A549 (cell line): Measurements from ENCODE around the gene ENTHD1.

Experiments
- CBX8 ChIP-seq: fragments of 200-600 bp; sonication (generic); IDR thresholded peaks from 2 replicates; pipeline ENCODE4 v1.6.1; 2016
- CTCF ChIP-seq: fragments of >200 bp; sonication (Bioruptor Twin); formaldehyde crosslinking; IDR thresholded peaks from 3 replicates; pipeline ENCODE4 v1.5.1; 2016
- EP300 ChIP-seq, 2 experiments: fragments of >200 bp; sonication (Bioruptor Twin); formaldehyde crosslinking; IDR thresholded peaks; 2 replicates in 1 of 2; 3 replicates in 1 of 2; pipeline ENCODE4 v1.6.1; 2016 to 2017
- GATA3 ChIP-seq: IDR thresholded peaks from 2 replicates; pipeline ENCODE4 v1.6.1; 2012; ENCODE audit warnings: borderline replicate concordance
- HOXA7 ChIP-seq: fragments of 250-450 bp; sonication (Bioruptor Pico); IDR thresholded peaks from 2 replicates; pipeline ENCODE4 v1.5.0; 2020; ENCODE audit warnings: mild to moderate bottlenecking, moderate library complexity
- KDM1A ChIP-seq: fragments of 200-600 bp; sonication (generic); IDR thresholded peaks from 2 replicates; pipeline ENCODE4 v1.6.1; 2016; ENCODE audit warnings: low read depth, mild to moderate bottlenecking
- MYC ChIP-seq: IDR thresholded peaks from 2 replicates; pipeline ENCODE4 v1.6.1; 2012; ENCODE audit warnings: mild to moderate bottlenecking, inconsistent platforms, low read length, improper control_type of control experiment, borderline replicate concordance
- POLR2A ChIP-seq: IDR thresholded peaks from 2 replicates; pipeline ENCODE4 v1.6.1; 2012; ENCODE audit warnings: mild to moderate bottlenecking, low read length
- REST ChIP-seq: fragments of 200-600 bp; sonication (generic); IDR thresholded peaks from 2 replicates; pipeline ENCODE4 v1.6.1; 2016; ENCODE audit warnings: antibody characterized with exemption, mild to moderate bottlenecking, moderate library complexity
- RFX5 ChIP-seq: fragments of 450-650 bp; IDR thresholded peaks from 2 replicates; pipeline ENCODE4 v1.7.1; 2014; ENCODE audit warnings: antibody characterized with exemption, mild to moderate bottlenecking, moderate library complexity
- SMC3 ChIP-seq: fragments of >200 bp; sonication (Bioruptor Twin); formaldehyde crosslinking; IDR thresholded peaks from 3 replicates; pipeline ENCODE4 v1.6.1; 2018; ENCODE audit warnings: inconsistent platforms
- USF2 ChIP-seq: fragments of 450-650 bp; IDR thresholded peaks from 2 replicates; pipeline ENCODE4 v1.6.1; 2014; ENCODE audit warnings: antibody characterized with exemption
- ZFP36 ChIP-seq: fragments of 450-650 bp; IDR thresholded peaks from 2 replicates; pipeline ENCODE4 v1.6.1; 2014; ENCODE audit warnings: borderline replicate concordance; ENCODE audit not compliant: partially characterized antibody

- TF ChIP-seq GATA3 = no peak
- no peak for TF ChIP-seq CBX8
- TF ChIP-seq CTCF = no peak
- TF ChIP-seq USF2 = no peak
- no peak for TF ChIP-seq RFX5
- TF ChIP-seq REST = no peak
- TF ChIP-seq POLR2A = no peak
- no peak for TF ChIP-seq EP300 (IDR thresholded peaks at IDR 0.05)
- TF ChIP-seq SMC3 = no peak
- TF ChIP-seq MYC = no peak
- TF ChIP-seq HOXA7 (CRISPR knock-in tag) = no peak
- no peak for TF ChIP-seq ZFP36
- no peak for TF ChIP-seq KDM1A
These were observed 46.1 kb downstream of the ENTHD1 start for GRCh38 chr22:39847477-39847876.
